Astrocyte (in vitro differentiated cells and primary cell): Measurements from ENCODE around the gene MAGIX.

Source experiments
- EZH2 ChIP-seq: IDR thresholded peaks from 2 replicates; pipeline ENCODE4 v1.6.1; 2012; ENCODE audit warnings: mild to moderate bottlenecking, low read length, inconsistent platforms; ENCODE audit not compliant: insufficient read depth
- TF ChIP-seq, protein P1 (sequence below): IDR thresholded peaks from 2 replicates; pipeline ENCODE4 v1.5.1; 2011; ENCODE audit warnings: low read depth, mild to moderate bottlenecking, inconsistent platforms, low read length, moderate library complexity; ENCODE audit not compliant: insufficient read depth

DNA sequence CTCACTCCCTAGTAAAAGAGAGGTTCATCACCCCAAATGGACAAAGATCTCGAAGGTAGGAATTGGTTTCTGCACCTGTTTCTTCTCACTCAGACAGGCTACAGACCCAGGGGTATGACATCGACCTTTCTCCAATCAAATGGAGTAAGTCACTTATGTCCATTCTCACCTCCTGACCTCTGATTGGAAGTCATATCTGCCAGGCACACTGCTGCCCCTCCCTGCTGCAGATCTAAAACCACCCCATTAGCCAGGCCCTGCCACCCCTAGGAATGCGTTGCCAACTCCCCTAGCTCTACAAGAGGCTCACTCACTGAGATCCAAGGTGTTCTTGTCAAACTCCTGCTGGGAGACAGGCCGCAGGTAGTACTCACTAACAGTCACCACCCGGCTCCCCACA, 45.8 kb upstream of the MAGIX start:
- TF ChIP-seq, protein P1, sequence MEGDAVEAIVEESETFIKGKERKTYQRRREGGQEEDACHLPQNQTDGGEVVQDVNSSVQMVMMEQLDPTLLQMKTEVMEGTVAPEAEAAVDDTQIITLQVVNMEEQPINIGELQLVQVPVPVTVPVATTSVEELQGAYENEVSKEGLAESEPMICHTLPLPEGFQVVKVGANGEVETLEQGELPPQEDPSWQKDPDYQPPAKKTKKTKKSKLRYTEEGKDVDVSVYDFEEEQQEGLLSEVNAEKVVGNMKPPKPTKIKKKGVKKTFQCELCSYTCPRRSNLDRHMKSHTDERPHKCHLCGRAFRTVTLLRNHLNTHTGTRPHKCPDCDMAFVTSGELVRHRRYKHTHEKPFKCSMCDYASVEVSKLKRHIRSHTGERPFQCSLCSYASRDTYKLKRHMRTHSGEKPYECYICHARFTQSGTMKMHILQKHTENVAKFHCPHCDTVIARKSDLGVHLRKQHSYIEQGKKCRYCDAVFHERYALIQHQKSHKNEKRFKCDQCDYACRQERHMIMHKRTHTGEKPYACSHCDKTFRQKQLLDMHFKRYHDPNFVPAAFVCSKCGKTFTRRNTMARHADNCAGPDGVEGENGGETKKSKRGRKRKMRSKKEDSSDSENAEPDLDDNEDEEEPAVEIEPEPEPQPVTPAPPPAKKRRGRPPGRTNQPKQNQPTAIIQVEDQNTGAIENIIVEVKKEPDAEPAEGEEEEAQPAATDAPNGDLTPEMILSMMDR, result no peak
- no peak for TF ChIP-seq EZH2
